Body of pancreas (tissue), 4 donors: ENCODE measurements around the gene HOXC4.

Source experiments
- CTCF ChIP-seq, 7 experiments: fragments of 450-650 bp in 4 of 7; fragments of 200-600 bp in 3 of 7; sonication (generic) in 3 of 7; IDR thresholded peaks; one replicate each; pipeline ENCODE4 v1.5.1; 2016 to 2019; ENCODE audit warnings: antibody characterized with exemption in 7 of 7
- POLR2A ChIP-seq, 3 donors: fragments of 450-650 bp; IDR thresholded peaks; one replicate each; pipeline ENCODE4 v1.6.1; 2016; ENCODE audit warnings: antibody characterized with exemption in 3 of 3, mild to moderate bottlenecking in 2 of 3

GRCh38 chr12:54065677-54066076, 12.0 kb downstream of the HOXC4 start:
- TF ChIP-seq CTCF (IDR thresholded peaks at IDR 0.05) (no peak), POLR2A (IDR thresholded peaks at IDR 0.05) (no peak)
